ENCODE results near the gene RHOF. TPM values are rescaled to one million over a fixed set of nuclear protein-coding genes. Genes with fewer than 3 reads are reported as not detected.

Gene RHOF
- total and polyA plus RNA-seq, 2 donors (not counting 1 experiment from before 2014, with no cell fraction given): 90.3 to 129 TPM

DNA sequence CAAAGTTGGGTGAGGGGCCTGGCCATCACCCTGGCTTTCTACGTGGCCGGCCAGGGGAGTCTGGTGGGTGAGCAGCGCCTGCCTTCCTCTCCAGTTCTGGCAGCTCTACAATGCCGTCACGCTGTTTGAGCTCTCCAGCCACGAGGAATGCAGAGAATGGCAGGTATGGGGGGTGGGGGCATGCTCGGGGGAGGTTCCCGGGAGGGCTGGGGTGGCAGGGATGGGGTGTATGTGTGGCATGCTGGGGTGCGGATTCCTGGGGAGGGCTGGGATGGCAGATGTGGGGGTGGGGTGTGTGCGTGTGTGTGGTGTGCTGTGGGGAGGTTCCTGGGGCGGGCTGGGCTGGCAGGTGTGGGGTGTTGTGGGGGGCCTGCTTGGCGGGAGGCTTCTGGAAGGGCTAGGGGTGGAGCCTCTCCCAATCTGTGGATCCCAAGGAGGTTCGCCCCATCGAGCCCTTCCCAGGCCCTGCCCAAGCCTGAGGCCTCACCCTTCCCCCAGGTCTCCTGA is 18.5 kb downstream of the RHOF start:
- Histone ChIP-seq H3K79me2 (ENCODE audit: control insufficient read depth, insufficient read depth, low read length) (peaks cover 50% of the 10 kb centered on the region), H3K27ac (ENCODE audit: low read length in 2 of 2) (no peak overlapping the region), H3K4me2 (replicated peaks; ENCODE audit: low read depth, low read length, poor library complexity, severe bottlenecking) (no peak overlapping the region), H2AFZ (ENCODE audit: insufficient read depth, low read depth, low read length, poor library complexity, severe bottlenecking) (no peak overlapping the region), H4K20me1 (ENCODE audit: control insufficient read depth, insufficient read depth, low read length, poor library complexity, severe bottlenecking) (no peaks in the 10 kb centered on the region), H3K4me1 (ENCODE audit: control insufficient read depth in 2 of 2, insufficient read depth in 2 of 2, low read length in 2 of 2) (peaks cover 15 to 25% of the 10 kb centered on the region in 2 donors), H3K27me3 (replicated peaks in 1 of 4; ENCODE audit: control extremely low read depth in 1 of 4, control insufficient read depth in 3 of 4, insufficient read depth in 4 of 4, low read length in 3 of 4) (no peaks in the 10 kb centered on the region), H3K36me3 (replicated peaks in 1 of 2; ENCODE audit: control extremely low read depth in 1 of 2, control insufficient read depth in 1 of 2, extremely low read depth in 1 of 2, insufficient read depth in 2 of 2, low read length in 1 of 2) (peaks cover 0 to 24% of the 10 kb centered on the region in 2 experiments), H3K4me3 (ENCODE audit: control extremely low read depth in 1 of 5, extremely low read depth in 1 of 5, insufficient read depth in 1 of 5, low read depth in 2 of 5, low read length in 4 of 5) (no peak overlapping the region), H3K9ac (ENCODE audit: low read length) (no peak overlapping the region), H3K9me3 (ENCODE audit: control extremely low read depth in 1 of 3, control insufficient read depth in 2 of 3, insufficient read depth in 1 of 3, low read length in 2 of 3) (no peaks in the 10 kb centered on the region)
- CTCF ChIA-PET: interaction anchor here (0.9 to 33.5 kb wide), 6 partner anchors 10 to 222 kb away, joined by 4 to 1947 read pairs (median 8); partner anchors contain the start of genes RHOF and SETD1B
- POLR2A ChIA-PET: no interaction called here
- H3K4me3 Mint-ChIP-seq: no peak overlapping the region
- H3K9me3 Mint-ChIP-seq (ENCODE audit: insufficient read depth): no peaks in the 10 kb centered on the region
- DNase-seq (no peak), ATAC-seq (ENCODE audit: low read depth) (no peak)
- H3K27me3 Mint-ChIP-seq: no peaks in the 10 kb centered on the region
- WGBS (ENCODE audit: insufficient coverage): 89% methylated on average over 11 of the region's 14 CpGs
- TF ChIP-seq, protein P1, sequence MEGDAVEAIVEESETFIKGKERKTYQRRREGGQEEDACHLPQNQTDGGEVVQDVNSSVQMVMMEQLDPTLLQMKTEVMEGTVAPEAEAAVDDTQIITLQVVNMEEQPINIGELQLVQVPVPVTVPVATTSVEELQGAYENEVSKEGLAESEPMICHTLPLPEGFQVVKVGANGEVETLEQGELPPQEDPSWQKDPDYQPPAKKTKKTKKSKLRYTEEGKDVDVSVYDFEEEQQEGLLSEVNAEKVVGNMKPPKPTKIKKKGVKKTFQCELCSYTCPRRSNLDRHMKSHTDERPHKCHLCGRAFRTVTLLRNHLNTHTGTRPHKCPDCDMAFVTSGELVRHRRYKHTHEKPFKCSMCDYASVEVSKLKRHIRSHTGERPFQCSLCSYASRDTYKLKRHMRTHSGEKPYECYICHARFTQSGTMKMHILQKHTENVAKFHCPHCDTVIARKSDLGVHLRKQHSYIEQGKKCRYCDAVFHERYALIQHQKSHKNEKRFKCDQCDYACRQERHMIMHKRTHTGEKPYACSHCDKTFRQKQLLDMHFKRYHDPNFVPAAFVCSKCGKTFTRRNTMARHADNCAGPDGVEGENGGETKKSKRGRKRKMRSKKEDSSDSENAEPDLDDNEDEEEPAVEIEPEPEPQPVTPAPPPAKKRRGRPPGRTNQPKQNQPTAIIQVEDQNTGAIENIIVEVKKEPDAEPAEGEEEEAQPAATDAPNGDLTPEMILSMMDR (IDR thresholded peaks at IDR 0.05): no peak
- TF ChIP-seq EZH2 (IDR thresholded peaks at IDR 0.05; ENCODE audit: borderline replicate concordance, insufficient read depth, low read depth, low read length, poor library complexity, severe bottlenecking): no peak
- intact Hi-C loops (cut with micrococcal nuclease): loop anchor here (5.0 kb wide), 2 partner anchors 37 to 63 kb away; partner anchors contain the start of gene TMEM120B
- no peak overlapping the region for H3K27ac Mint-ChIP-seq
- H3K4me1 Mint-ChIP-seq: peaks cover 16% of the 10 kb centered on the region
